HepG2 (cell line): ENCODE results near the gene FAM89B. TPM values are rescaled to one million over a fixed set of nuclear protein-coding genes. Genes with fewer than 3 reads are reported as not detected.

Experiments used
- ATAC-seq: fragments of 200-7000 bp; cut with Tn5 transposase; 3 replicates; pipeline ENCODE4 v1.9.1; 2020; ENCODE audit warnings: mild to moderate bottlenecking, moderate library complexity
- BruUV-seq: library from RNA; stranded (reverse); fragments of 400-500 nt; replicated peaks from 2 replicates; lab custom pipeline; 2021; lab: Mats Ljungman, UMichigan
- CTCF ChIA-PET: fragments of 300-600 bp; formaldehyde crosslinking; extraction: SDS; loops from one replicate; lab custom pipeline; 2021; ENCODE audit warnings: low total read pairs, inconsistent platforms, low intra/inter-chr PET ratio; lab: Yijun Ruan, JAX
- POLR2A ChIA-PET: fragments of 350-600 bp; sonication (Branson Sonifier 250); formaldehyde crosslinking; loops from one replicate; lab custom pipeline; 2020; ENCODE audit warnings: antibody characterized with exemption, inconsistent platforms; lab: Yijun Ruan, JAX
- DNase-seq: peaks from one replicate; pipeline ENCODE4 v3.0.0-alpha.2; 2015; ENCODE audit warnings: low spot score
- FAIRE-seq: peaks from 3 replicates; lab custom pipeline; 2011; peaks lifted over from hg19 to GRCh38; lab: Jason Lieb, UNC
- H2AFZ ChIP-seq: one replicate; pipeline ENCODE4 v1.6.1; 2011; ENCODE audit warnings: low read length, inconsistent platforms
- H3K27ac ChIP-seq: fragments of 300-600 bp; 3 replicates; pipeline ENCODE4 v1.8.0; 2011; ENCODE audit warnings: mixed run types, mild to moderate bottlenecking, mixed read lengths, low read length, inconsistent platforms; ENCODE audit not compliant: insufficient read depth; ENCODE audit errors: extremely low read length
- H3K27me3 ChIP-seq, 2 experiments: fragments of 200-600 bp in 1 of 2; 2 replicates in 1 of 2; 3 replicates in 1 of 2; pipeline versions ENCODE4 v1.6.0 to v1.8.0; 2011; ENCODE audit warnings: low read length in 2 of 2, mild to moderate bottlenecking in 2 of 2, moderate library complexity in 2 of 2, inconsistent platforms in 1 of 2; ENCODE audit not compliant: insufficient read depth in 2 of 2, control insufficient read depth in 1 of 2
- H3K36me3 ChIP-seq, 2 experiments: fragments of 200-600 bp in 1 of 2; replicated peaks in 1 of 2; 2 replicates in 1 of 2; 3 replicates in 1 of 2; pipeline versions ENCODE4 v1.5.1 to v1.8.0; 2011; ENCODE audit warnings: low read length in 2 of 2, inconsistent platforms in 1 of 2; ENCODE audit not compliant: insufficient read depth in 2 of 2, control insufficient read depth in 1 of 2
- H3K4me1 ChIP-seq: 2 replicates; pipeline ENCODE4 v1.5.1; 2012; ENCODE audit warnings: low read length, inconsistent platforms; ENCODE audit not compliant: insufficient read depth
- H3K4me2 ChIP-seq: 2 replicates; pipeline ENCODE4 v1.6.0; 2011; ENCODE audit warnings: low read depth, low read length, inconsistent platforms
- H3K4me3 ChIP-seq, 3 experiments: fragments of 200-600 bp in 1 of 3; sonication (generic), shearing (Covaris generic) in 1 of 3; replicated peaks in 1 of 3; 2 replicates each; pipeline ENCODE4 v1.5.1; 2011 to 2016; ENCODE audit warnings: low read length in 3 of 3, inconsistent platforms in 2 of 3, low read depth in 2 of 3, mild to moderate bottlenecking in 2 of 3, control low read depth in 1 of 3, mixed read lengths in 1 of 3; ENCODE audit not compliant: insufficient read depth in 1 of 3
- H3K79me2 ChIP-seq: one replicate; pipeline ENCODE4 v1.6.1; 2011; ENCODE audit warnings: low read length, inconsistent platforms; ENCODE audit not compliant: insufficient read depth
- H3K9ac ChIP-seq: 2 replicates; pipeline ENCODE4 v1.6.0; 2011; ENCODE audit warnings: mild to moderate bottlenecking, low read depth, low read length, inconsistent platforms; ENCODE audit not compliant: insufficient read depth
- H3K9me3 ChIP-seq: 2 replicates; pipeline ENCODE4 v1.5.1; 2012; ENCODE audit warnings: mild to moderate bottlenecking, low read length
- H4K20me1 ChIP-seq: 2 replicates; pipeline ENCODE4 v1.6.0; 2011; ENCODE audit warnings: inconsistent platforms, mild to moderate bottlenecking, low read length, moderate library complexity; ENCODE audit not compliant: insufficient read depth
- AGO2 ChIP-seq: fragments of 200-400 bp; formaldehyde crosslinking; optimal IDR thresholded peaks from 2 replicates; pipeline ENCODE3; 2017; ENCODE audit warnings: mild to moderate bottlenecking, low read depth, low read length, moderate library complexity
- CAMTA2 ChIP-seq: sonication (generic); formaldehyde crosslinking; IDR thresholded peaks from 2 replicates; pipeline ENCODE4 v1.4.0; 2020; ENCODE audit warnings: mild to moderate bottlenecking, missing genetic modification reagents, borderline replicate concordance
- HNRNPK ChIP-seq: fragments of 200-400 bp; formaldehyde crosslinking; IDR thresholded peaks from 2 replicates; pipeline ENCODE4 v1.6.1; 2018; ENCODE audit warnings: low read length, low read depth, moderate library complexity, mild to moderate bottlenecking; ENCODE audit not compliant: poor library complexity, severe bottlenecking
- NR2C2 ChIP-seq: sonication (generic); formaldehyde crosslinking; IDR thresholded peaks from 2 replicates; pipeline ENCODE4 v1.4.0; 2020; ENCODE audit warnings: missing genetic modification reagents, mild to moderate bottlenecking, moderate library complexity, borderline replicate concordance
- RBFOX2 ChIP-seq: fragments of 200-400 bp; formaldehyde crosslinking; IDR thresholded peaks from 2 replicates; pipeline ENCODE4 v1.6.1; 2017; ENCODE audit warnings: low read depth, mild to moderate bottlenecking, low read length
- RBM22 ChIP-seq: fragments of 200-400 bp; formaldehyde crosslinking; optimal IDR thresholded peaks from 2 replicates; pipeline ENCODE3; 2017; ENCODE audit warnings: mild to moderate bottlenecking, low read length, moderate library complexity
- SETDB1 ChIP-seq: sonication (generic); formaldehyde crosslinking; IDR thresholded peaks from 2 replicates; pipeline ENCODE4 v1.5.1; 2020; ENCODE audit warnings: missing genetic modification reagents, mild to moderate bottlenecking, borderline replicate concordance
- SYNCRIP ChIP-seq: fragments of 200-400 bp; formaldehyde crosslinking; IDR thresholded peaks from 2 replicates; pipeline ENCODE4 v1.6.1; 2018; ENCODE audit warnings: mild to moderate bottlenecking, low read depth, low read length; ENCODE audit not compliant: insufficient read depth
- ZNF703 ChIP-seq: sonication (generic); formaldehyde crosslinking; IDR thresholded peaks from 2 replicates; pipeline ENCODE4 v1.5.1; 2020; ENCODE audit warnings: missing genetic modification reagents, mild to moderate bottlenecking, moderate library complexity, borderline replicate concordance
- ZNF713 ChIP-seq: sonication (generic); formaldehyde crosslinking; IDR thresholded peaks from 2 replicates; pipeline ENCODE4 v1.4.0; 2020; ENCODE audit warnings: mild to moderate bottlenecking, missing genetic modification reagents
- WGBS: methylation state at CpG from one replicate; pipeline ENCODE4 v1.1.6; 2017; ENCODE audit warnings: low lambda C conversion rate; 5-methylcytosine and 5-hydroxymethylcytosine counted together
- in situ Hi-C: cut with HindIII; loops from 2 replicates; pipeline ENCODE4 v1.10.0; 2017; ENCODE audit warnings: low pct_unique_long_range_greater_than_20kb; ENCODE audit not compliant: extremely low pct_ligation_motif_present
- intact Hi-C: fragments of 100-400 bp; cut with micrococcal nuclease; formaldehyde crosslinking; loops from one replicate; pipeline ENCODE4 v1.10.0; 2022; ENCODE audit not compliant: unreplicated experiment
- polyA plus RNA-seq, 8 experiments: library from polyadenylated mRNA; depleted of rRNA in 3 of 8; stranded (reverse) in 7 of 8; unstranded in 1 of 8; fragments of >200 nt; fragmentation: Illumina TruSeq in 4 of 8; extraction: Trizol in 4 of 8; gene quantifications; 2 replicates each; pipeline versions ENCODE4 v1.2.1 to v1.2.3, GENCODE V29; 2011 to 2016; ENCODE audit warnings: low read depth in 4 of 8, missing spikeins in 1 of 8, mixed read lengths in 1 of 8; ENCODE audit not compliant: insufficient read depth in 1 of 8
- total RNA-seq, 5 experiments: library from RNA; depleted of rRNA; stranded (reverse); fragments of >200 nt; fragmentation: Illumina TruSeq; extraction: Trizol; gene quantifications; 2 replicates each; pipeline ENCODE4 v1.2.3, GENCODE V29; 2016; ENCODE audit warnings: low read depth in 1 of 5
- TF ChIP-seq, protein P1 (sequence below): sonication (generic); formaldehyde crosslinking; IDR thresholded peaks from 2 replicates; pipeline ENCODE4 v1.9.0; 2021; ENCODE audit warnings: missing genetic modification reagents, borderline replicate concordance
- TF ChIP-seq, protein P2 (sequence below): sonication (generic); formaldehyde crosslinking; IDR thresholded peaks from 2 replicates; pipeline ENCODE4 v1.5.1; 2020; ENCODE audit warnings: mild to moderate bottlenecking, missing genetic modification reagents, moderate library complexity

The FAM89B gene
- total and polyA plus RNA-seq, 2 of the 13 experiments (the other 11 are each of a cell fraction or from before 2014, with no cell fraction given): 5.7 to 8.0 TPM

- no peaks in the 10 kb centered on the region for H3K9me3 ChIP-seq
- H3K79me2 ChIP-seq: no peaks in the 10 kb centered on the region
- ATAC-seq (no peak), DNase-seq (no peak), FAIRE-seq (no peak)
- BruUV-seq: no TSS peak
- H3K4me3 ChIP-seq: no peak overlapping the region
- intact Hi-C loops (no loop called here), in situ Hi-C loops (no loop called here)
- H3K36me3 ChIP-seq: peaks cover 14 to 21% of the 10 kb centered on the region in 2 experiments; a peak in 4 of 5 replicates
- no peaks in the 10 kb centered on the region for H3K4me1 ChIP-seq
- no peak overlapping the region for H3K27ac ChIP-seq
- H3K4me2 ChIP-seq: no peak overlapping the region
- CTCF ChIA-PET: no interaction called here
- TF ChIP-seq SYNCRIP: no peak
- peak; percentile 92 for TF ChIP-seq AGO2
- no peak for TF ChIP-seq ZNF703 (CRISPR knock-in tag)
- peak; percentile 68 for TF ChIP-seq RBFOX2
- TF ChIP-seq, protein P1, sequence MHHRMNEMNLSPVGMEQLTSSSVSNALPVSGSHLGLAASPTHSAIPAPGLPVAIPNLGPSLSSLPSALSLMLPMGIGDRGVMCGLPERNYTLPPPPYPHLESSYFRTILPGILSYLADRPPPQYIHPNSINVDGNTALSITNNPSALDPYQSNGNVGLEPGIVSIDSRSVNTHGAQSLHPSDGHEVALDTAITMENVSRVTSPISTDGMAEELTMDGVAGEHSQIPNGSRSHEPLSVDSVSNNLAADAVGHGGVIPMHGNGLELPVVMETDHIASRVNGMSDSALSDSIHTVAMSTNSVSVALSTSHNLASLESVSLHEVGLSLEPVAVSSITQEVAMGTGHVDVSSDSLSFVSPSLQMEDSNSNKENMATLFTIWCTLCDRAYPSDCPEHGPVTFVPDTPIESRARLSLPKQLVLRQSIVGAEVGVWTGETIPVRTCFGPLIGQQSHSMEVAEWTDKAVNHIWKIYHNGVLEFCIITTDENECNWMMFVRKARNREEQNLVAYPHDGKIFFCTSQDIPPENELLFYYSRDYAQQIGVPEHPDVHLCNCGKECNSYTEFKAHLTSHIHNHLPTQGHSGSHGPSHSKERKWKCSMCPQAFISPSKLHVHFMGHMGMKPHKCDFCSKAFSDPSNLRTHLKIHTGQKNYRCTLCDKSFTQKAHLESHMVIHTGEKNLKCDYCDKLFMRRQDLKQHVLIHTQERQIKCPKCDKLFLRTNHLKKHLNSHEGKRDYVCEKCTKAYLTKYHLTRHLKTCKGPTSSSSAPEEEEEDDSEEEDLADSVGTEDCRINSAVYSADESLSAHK: no peak
- TF ChIP-seq HNRNPK: no peak
- no peak for TF ChIP-seq SETDB1 (CRISPR knock-in tag)
- TF ChIP-seq ZNF713 (CRISPR knock-in tag): no peak
- TF ChIP-seq RBM22: no peak
- no peak for TF ChIP-seq CAMTA2 (CRISPR knock-in tag)
- no peak for TF ChIP-seq NR2C2 (CRISPR knock-in tag)
- TF ChIP-seq, protein P2, sequence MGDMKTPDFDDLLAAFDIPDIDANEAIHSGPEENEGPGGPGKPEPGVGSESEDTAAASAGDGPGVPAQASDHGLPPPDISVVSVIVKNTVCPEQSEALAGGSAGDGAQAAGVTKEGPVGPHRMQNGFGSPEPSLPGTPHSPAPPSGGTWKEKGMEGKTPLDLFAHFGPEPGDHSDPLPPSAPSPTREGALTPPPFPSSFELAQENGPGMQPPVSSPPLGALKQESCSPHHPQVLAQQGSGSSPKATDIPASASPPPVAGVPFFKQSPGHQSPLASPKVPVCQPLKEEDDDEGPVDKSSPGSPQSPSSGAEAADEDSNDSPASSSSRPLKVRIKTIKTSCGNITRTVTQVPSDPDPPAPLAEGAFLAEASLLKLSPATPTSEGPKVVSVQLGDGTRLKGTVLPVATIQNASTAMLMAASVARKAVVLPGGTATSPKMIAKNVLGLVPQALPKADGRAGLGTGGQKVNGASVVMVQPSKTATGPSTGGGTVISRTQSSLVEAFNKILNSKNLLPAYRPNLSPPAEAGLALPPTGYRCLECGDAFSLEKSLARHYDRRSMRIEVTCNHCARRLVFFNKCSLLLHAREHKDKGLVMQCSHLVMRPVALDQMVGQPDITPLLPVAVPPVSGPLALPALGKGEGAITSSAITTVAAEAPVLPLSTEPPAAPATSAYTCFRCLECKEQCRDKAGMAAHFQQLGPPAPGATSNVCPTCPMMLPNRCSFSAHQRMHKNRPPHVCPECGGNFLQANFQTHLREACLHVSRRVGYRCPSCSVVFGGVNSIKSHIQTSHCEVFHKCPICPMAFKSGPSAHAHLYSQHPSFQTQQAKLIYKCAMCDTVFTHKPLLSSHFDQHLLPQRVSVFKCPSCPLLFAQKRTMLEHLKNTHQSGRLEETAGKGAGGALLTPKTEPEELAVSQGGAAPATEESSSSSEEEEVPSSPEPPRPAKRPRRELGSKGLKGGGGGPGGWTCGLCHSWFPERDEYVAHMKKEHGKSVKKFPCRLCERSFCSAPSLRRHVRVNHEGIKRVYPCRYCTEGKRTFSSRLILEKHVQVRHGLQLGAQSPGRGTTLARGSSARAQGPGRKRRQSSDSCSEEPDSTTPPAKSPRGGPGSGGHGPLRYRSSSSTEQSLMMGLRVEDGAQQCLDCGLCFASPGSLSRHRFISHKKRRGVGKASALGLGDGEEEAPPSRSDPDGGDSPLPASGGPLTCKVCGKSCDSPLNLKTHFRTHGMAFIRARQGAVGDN (CRISPR knock-in tag): no peak
- 0 out of 2 replicates have a peak, but pooled peaks cover 3% of the 10 kb centered on the region for H4K20me1 ChIP-seq
- H3K27me3 ChIP-seq: no peaks in the 10 kb centered on the region
- no peak overlapping the region for H3K9ac ChIP-seq
- WGBS: 98% methylated on average over 12 of the region's 16 CpGs
- H2AFZ ChIP-seq: no peak overlapping the region
- POLR2A ChIA-PET: interaction anchor here (0.7 to 1.2 kb wide), 4 partner anchors 12 to 65 kb away, joined by 3 read pairs; partner anchors contain the start of genes MAP3K11 and RELA
Observed at GRCh38 chr11:65598258-65598699, 25.9 kb downstream of the FAM89B start.
